Islet of Langerhans (tissue), 1 donor: ENCODE data around the gene ECM2.

Source experiments
- FAIRE-seq: peaks from one replicate; lab custom pipeline; 2011; peaks lifted over from hg19 to GRCh38; lab: Jason Lieb, UNC

ECM2 gene

DNA sequence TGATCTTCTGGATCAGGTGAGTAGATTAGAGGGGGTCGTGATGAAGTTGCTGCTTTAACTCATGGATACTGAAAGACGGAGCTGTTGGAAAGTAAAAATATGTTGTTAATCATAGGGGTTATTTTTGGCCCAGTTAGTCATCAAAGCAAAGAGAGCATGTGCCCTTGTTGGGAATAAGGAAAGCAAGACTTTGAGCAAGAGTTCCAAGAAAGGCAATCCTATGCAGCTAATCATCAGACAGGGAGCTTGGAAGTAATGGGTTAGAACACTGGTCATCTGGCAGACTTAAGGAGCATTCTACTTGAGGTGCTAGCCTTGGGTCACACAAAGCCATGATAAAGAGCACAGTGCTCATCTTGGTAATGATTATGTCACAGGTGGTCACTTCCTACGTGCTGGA lies 71.8 kb downstream of the ECM2 start:
- no peak for FAIRE-seq

DNA sequence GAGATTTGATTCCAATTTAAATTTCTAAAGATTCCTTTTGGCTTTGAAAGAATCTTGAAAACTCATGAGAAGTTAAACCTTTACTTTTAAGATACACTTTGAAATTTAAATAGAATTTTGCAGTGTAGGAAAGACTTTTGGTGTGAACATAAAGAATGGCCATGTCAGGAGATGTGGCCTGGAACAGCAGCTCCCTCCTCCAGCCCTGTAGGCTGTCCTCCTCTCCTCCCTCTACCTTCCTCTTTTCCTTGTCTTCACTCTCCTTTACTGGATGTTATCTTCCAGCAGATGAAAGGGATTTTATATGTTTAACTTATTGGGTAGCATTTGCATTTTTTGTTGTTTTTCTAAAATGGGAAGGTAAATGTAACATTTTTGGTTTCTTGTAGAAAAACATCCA lies 72.4 kb downstream of the ECM2 start:
- FAIRE-seq = no peak

DNA sequence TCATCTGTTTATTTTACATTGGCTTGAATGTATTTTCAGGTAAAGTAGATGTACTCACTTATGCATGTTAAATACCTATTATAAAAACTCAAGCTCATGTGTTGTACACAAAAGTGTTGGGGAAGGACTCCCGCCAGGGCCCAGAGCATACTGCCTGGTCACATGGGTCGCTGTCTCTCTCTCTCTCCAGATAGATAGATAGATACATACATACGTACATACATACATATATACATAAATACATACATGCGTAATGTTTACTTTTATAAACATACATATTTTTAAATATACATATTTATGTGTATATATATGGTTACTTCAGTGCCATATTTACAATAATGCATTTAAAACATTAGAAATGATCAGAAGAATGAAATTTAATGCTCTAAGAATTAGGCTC lies 78.2 kb downstream of the ECM2 start:
- no peak for FAIRE-seq

DNA sequence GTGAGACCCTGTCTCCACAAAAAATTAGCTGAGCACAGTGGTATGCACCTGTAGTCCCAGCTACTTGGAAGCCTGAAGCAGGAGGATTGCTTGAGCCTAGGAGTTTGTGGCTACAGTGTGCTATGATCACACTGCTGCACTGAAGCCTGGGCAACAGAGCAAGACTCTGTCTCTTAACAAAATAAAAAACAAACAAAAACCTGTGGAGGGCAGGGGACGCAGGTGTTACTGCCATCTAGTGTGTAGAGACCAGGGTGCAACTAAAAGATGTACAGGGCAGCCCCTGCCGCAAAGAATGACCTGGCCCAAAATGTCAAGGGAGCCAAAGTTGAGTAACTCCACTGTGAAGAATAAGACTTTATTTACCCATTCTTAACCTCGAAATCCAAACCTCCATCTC lies 80.6 kb downstream of the ECM2 start:
- no peak for FAIRE-seq

DNA sequence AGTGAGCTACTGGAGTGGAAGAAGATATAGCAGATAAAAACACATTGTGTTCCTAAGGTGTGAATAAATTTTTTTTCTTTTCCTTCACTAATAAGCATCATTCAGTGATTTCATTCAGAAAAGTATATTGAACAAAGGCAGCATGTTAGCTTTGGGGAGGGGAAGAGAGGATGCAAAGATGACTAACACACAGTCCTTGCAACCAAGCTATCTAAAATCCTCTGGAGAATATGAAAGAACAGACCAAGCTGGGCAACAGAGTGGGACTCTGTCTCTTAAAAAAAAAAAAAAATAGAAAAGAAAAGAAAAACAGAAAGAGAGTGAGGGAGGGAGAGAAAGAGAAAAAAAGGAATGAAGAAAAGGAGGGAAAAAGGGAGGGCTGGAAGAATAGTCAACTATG lies 89.3 kb downstream of the ECM2 start:
- no peak for FAIRE-seq
